GM13977 (cell line): ENCODE data around the gene HOXA6.

Experiments used
- DNase-seq: peaks from one replicate; pipeline ENCODE4 v3.0.0; 2012; ENCODE audit warnings: low spot score
- in situ Hi-C: fragments of 300-500 bp; cut with MboI; formaldehyde crosslinking; loops from one replicate; pipeline ENCODE4 v1.12.0; 2022; ENCODE audit warnings: low sequenced_read_pairs, low pct_unique_long_range_greater_than_20kb, mixed read lengths, inconsistent platforms; ENCODE audit not compliant: unreplicated experiment
- TF ChIP-seq, protein P1 (sequence below): IDR thresholded peaks from 2 replicates; pipeline ENCODE4 v1.5.1; 2012; ENCODE audit warnings: mild to moderate bottlenecking, control low read depth; ENCODE audit not compliant: insufficient read depth; ENCODE audit errors: extremely low read depth, missing control alignments

The HOXA6 gene

DNA sequence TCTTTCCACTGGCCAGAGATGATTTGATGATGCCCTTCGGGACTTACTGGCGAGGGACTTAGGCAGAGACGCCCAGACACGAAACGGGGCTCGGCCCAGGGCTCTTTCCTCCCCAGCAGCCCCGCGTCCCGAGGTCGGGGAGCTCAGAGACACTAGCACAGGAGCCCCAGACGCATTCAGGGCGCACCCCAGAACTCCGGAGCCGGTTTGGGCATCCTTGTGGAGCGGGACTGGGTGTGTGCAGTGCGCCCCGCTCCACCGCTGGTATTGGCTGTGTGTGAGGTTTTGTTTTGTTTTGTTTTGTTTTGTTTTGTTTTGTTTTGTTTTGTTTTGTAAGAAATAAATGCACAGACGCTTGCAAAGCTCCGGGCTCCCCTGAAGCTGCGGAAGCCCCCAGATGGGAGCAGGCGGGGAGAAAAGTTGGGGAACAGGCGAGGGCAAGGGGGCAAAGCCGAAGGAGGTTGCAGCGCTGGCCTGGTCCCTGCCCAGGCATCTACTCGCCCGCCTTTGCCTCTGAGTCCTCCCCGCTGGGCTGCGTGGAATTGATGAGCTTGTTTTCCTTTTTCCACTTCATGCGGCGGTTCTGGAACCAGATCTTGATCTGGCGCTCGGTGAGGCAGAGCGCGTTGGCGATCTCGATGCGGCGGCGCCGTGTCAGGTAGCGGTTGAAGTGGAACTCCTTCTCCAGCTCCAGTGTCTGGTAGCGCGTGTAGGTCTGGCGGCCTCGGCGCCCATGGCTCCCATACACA, 2.2 kb downstream of the HOXA6 start:
- no peak for DNase-seq
- TF ChIP-seq, protein P1, sequence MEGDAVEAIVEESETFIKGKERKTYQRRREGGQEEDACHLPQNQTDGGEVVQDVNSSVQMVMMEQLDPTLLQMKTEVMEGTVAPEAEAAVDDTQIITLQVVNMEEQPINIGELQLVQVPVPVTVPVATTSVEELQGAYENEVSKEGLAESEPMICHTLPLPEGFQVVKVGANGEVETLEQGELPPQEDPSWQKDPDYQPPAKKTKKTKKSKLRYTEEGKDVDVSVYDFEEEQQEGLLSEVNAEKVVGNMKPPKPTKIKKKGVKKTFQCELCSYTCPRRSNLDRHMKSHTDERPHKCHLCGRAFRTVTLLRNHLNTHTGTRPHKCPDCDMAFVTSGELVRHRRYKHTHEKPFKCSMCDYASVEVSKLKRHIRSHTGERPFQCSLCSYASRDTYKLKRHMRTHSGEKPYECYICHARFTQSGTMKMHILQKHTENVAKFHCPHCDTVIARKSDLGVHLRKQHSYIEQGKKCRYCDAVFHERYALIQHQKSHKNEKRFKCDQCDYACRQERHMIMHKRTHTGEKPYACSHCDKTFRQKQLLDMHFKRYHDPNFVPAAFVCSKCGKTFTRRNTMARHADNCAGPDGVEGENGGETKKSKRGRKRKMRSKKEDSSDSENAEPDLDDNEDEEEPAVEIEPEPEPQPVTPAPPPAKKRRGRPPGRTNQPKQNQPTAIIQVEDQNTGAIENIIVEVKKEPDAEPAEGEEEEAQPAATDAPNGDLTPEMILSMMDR, result no peak
- in situ Hi-C loops, result no loop called here

DNA sequence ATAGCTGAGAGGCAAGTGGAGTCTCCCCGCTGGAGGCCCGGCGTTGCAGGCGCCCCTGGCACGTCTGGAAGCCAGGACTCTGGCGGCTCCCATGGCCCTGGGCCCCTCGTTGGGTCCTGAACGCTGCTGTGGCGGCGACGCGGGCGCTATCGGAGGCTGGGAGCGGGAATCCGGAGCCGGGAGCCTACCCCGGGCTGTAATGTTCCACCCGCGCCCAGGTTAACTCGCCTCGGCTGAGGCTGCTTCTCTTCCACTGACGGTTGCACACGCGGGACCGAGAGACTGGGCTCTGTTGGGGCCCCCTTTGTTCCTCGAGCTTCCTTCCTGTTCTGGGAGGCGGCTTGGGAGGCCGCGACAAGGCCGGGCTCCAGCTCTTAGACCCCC, 2.8 kb downstream of the HOXA6 start:
- TF ChIP-seq, protein P1, result no peak
- in situ Hi-C loops, result no loop called here
- DNase-seq, result no peak

DNA sequence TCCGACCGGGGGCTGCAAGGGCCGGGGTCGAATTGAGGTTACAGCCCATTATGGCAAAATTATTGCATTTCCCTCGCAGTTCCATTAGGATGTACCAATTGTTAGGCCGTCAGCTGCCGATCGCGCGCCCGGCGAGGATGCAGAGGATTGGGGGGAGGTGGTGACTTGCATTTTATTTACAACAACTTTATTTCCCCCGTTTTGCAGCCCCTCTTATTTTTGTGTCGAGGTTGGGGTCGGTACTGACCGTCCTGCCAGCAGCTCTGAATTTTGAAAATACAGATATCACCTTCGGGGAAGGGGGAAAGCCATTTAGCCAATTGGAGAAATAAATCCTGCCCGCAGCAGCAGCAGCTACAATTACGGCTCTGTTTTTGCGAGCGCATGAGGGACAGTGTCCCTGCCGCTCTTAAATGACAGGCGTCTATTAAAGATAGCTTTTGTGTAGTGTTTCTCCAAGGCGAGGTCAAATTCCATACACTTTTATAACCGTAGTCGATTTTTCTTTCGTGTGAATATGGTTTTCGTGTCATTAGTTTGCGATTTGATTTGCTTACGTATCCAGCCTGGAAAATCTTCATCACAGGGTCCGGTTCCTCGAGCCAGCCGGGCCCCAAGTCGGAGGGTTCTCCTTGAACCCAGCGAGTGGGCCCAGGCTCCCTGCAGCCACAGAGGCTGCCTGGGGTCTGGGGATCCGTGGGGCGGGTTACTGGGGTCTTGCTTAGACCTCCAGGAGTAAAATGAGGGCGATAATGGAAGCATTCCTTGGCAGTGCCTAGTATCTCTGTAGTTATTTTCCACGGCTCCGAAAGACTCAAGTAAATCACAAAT, 3.4 kb downstream of the HOXA6 start:
- in situ Hi-C loops, result no loop called here
- DNase-seq, result no peak
- TF ChIP-seq, protein P1, result no peak

DNA sequence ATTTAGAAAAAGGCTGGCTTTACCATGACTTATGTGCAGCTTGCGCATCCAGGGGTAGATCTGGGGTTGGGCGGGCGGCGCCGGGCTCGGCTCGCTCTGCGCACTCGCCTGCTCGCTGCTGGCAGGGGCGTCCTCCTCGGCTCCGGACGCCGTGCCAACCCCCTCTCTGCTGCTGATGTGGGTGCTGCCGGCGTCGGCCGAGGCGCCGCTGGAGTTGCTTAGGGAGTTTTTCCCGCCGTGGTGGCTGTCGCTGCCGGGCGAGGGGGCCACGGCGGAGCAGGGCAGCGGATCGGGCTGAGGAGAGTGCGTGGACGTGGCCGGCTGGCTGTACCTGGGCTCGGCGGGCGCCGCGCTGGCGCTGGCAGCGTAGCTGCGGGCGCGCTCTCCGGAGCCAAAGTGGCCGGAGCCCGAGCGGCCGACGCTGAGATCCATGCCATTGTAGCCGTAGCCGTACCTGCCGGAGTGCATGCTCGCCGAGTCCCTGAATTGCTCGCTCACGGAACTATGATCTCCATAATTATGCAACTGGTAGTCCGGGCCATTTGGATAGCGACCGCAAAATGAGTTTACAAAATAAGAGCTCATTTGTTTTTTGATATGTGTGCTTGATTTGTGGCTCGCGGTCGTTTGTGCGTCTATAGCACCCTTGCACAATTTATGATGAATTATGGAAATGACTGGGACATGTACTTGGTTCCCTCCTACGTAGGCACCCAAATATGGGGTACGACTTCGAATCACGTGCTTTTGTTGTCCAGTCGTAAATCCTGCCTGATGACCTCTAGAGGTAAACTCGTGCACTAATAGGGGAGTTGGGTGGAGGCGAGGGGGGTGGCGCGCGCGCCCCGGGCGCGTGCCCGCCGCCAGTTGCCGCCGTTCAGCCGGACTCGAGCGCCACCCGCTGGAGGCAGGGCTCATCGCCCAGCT, 4.3 kb downstream of the HOXA6 start, which contains the start of gene HOXA5:
TSS of gene HOXA5 (minus strand) at position 659 of the 927 bp plus-strand sequence. CDS start at position 585, 74 bp downstream.
- in situ Hi-C loops, result no loop called here
- TF ChIP-seq, protein P1, result peak; percentile 13
- DNase-seq, result no peak

DNA sequence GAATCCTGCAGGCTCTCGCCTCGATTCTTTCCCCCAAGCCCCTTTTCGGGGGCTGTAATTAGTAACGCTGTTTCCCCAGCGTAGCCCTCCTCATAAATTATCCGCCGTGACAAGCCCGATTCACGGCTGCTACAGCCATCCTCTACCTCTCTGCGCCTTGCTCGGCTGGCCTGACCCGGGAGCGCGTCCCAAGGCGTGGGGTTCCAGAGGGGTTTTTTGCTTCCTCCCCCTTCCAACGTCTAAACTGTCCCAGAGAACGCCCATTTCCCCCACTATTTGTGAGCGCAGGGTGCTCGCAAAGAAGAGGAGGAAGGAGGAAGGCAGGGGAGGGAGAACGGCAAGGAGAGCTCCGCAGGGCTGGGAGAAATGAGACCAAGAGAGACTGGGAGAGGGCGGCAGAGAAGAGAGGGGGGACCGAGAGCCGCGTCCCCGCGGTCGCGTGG, 5.0 kb downstream of the HOXA6 start:
- TF ChIP-seq, protein P1, result no peak
- in situ Hi-C loops, result no loop called here

DNA sequence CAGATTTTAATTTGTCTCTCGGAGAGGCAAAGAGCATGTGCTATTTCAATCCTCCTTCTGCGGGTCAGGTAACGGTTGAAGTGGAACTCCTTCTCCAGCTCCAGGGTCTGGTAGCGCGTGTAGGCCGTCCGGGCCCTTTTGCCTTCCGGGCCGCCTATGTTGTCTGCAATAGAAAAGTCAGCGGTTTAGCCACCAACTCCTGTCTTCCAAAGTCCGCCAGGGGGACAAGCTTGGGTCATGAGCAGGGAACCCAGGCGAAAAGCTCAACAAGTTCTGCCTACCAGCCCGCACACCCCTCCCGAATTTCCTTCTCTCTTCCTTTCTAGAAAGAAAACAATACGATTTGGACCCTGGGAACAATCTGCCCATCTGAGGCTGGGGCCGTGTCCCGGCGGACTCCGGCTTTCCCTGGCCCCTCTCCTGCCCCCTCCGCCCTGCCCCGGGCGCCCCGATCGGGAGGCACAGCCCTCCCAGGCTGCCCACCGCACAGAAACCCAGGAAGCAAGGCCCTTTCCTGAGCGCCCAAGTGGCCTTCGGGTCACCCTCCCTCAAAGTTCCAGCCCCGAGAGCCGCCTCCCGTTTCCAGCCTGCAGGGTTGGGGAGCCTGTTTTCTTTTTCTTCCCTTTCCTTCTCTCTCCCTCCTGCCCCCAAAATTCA, 5.5 kb downstream of the HOXA6 start:
- in situ Hi-C loops, result no loop called here
- TF ChIP-seq, protein P1, result no peak
- no peak for DNase-seq

More for the DNA sequence above, 5.0 kb downstream of the HOXA6 start:
- no peak for DNase-seq
